Measurements from ENCODE around the gene ST3GAL3. TPM values are rescaled to one million over a fixed set of nuclear protein-coding genes. Genes with fewer than 3 reads are reported as not detected.
"Not testable (repeated sequence)": the region's sequence is repeated elsewhere in the genome, so short reads cannot be mapped to it uniquely, and the experiment has no call there.

ST3GAL3 gene
- total RNA-seq, 4 donors from 2014 or later: 4.1 to 47.2 (median 19.0) TPM

DNA sequence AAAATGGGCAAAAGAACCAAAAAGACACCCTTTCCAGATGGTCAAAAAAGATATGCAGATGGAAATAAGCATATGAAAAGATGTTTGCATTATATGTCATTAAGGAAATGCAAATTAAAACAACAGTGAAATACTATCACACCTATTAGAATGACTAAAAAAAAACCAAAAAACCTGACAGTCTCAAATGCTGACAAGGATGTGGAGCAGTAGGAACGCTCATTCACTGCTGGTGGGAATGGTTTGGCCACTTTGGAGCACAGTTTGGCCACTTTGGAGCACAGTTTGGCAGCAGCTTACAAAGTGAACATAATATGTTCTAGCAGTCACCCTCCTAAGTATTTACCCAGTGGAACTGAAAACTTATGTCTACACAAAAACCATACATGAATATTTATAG, 121.2 kb downstream of the ST3GAL3 start:
- no peaks in the 10 kb centered on the region for H3K9me3 ChIP-seq
- no peak for TF ChIP-seq POLR2A (IDR thresholded peaks at IDR 0.05)
- TF ChIP-seq, protein P1, sequence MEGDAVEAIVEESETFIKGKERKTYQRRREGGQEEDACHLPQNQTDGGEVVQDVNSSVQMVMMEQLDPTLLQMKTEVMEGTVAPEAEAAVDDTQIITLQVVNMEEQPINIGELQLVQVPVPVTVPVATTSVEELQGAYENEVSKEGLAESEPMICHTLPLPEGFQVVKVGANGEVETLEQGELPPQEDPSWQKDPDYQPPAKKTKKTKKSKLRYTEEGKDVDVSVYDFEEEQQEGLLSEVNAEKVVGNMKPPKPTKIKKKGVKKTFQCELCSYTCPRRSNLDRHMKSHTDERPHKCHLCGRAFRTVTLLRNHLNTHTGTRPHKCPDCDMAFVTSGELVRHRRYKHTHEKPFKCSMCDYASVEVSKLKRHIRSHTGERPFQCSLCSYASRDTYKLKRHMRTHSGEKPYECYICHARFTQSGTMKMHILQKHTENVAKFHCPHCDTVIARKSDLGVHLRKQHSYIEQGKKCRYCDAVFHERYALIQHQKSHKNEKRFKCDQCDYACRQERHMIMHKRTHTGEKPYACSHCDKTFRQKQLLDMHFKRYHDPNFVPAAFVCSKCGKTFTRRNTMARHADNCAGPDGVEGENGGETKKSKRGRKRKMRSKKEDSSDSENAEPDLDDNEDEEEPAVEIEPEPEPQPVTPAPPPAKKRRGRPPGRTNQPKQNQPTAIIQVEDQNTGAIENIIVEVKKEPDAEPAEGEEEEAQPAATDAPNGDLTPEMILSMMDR (IDR thresholded peaks at IDR 0.05): no peak
- H3K4me3 ChIP-seq: no peak overlapping the region
- H3K27me3 ChIP-seq: no peaks in the 10 kb centered on the region
- no peak for DNase-seq
- intact Hi-C loops (cut with DNase I; ENCODE audit: low total_unique reads): no loop called here
- H3K4me1 ChIP-seq: no peaks in the 10 kb centered on the region
- H3K27ac ChIP-seq: no peak overlapping the region
- no peaks in the 10 kb centered on the region for H3K36me3 ChIP-seq

DNA sequence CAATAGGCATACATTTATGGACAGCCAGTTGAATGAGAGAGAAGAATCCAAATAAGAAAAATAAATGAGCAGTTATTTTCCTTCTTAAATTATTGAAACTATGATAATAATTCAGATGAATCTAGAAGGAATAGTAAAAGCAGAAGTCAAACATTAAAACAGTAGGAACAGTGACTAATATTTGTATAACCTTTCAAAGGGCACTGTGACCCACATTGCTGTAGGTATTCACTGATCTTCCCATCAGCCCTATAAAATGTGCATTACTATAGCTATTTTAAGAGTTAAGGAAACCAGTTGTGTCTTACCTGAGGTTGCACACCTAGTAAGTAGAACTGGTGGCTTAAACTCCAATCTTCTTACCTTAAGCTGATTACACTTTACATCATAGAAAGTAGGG, 123.5 kb downstream of the ST3GAL3 start:
- Histone ChIP-seq H3K27ac (no peak overlapping the region), H3K4me1 (peaks cover 1% of the 10 kb centered on the region in 2 donors), H3K27me3 (no peaks in the 10 kb centered on the region), H3K4me3 (no peak overlapping the region), H3K9me3 (no peaks in the 10 kb centered on the region), H3K36me3 (no peaks in the 10 kb centered on the region)
- DNase-seq: no peak
- TF ChIP-seq, protein P1 (IDR thresholded peaks at IDR 0.05): no peak
- no peak for TF ChIP-seq POLR2A (IDR thresholded peaks at IDR 0.05)
- intact Hi-C loops (cut with DNase I; ENCODE audit: low total_unique reads): no loop called here

DNA sequence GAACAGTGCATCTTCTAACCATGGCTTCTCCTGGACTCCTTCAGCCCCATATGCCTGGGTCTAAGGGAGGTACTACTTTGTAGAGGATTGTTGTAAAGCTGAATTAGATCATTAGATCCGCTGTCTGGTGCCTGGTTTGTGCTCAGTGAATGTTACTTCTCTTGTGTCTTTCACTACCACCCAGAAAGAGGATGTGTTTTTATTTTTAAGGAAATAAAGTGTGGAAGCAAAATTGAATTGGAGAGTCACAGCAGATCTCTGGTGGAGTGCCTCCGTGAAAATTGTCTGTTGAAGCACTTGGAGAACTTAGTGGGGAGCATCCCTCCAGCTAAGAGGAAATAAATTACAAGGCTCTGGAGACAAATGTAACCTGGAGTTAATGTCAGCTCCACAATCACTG, 124.5 kb downstream of the ST3GAL3 start:
- Histone ChIP-seq H3K27me3 (no peaks in the 10 kb centered on the region), H3K9me3 (no peaks in the 10 kb centered on the region), H3K27ac (no peak overlapping the region), H3K4me3 (no peak overlapping the region), H3K36me3 (no peaks in the 10 kb centered on the region), H3K4me1 (peaks cover 4% of the 10 kb centered on the region in 2 donors)
- TF ChIP-seq, protein P1 (IDR thresholded peaks at IDR 0.05): no peak
- TF ChIP-seq POLR2A (IDR thresholded peaks at IDR 0.05): no peak
- DNase-seq: no peak
- intact Hi-C loops (cut with DNase I; ENCODE audit: low total_unique reads): no loop called here

DNA sequence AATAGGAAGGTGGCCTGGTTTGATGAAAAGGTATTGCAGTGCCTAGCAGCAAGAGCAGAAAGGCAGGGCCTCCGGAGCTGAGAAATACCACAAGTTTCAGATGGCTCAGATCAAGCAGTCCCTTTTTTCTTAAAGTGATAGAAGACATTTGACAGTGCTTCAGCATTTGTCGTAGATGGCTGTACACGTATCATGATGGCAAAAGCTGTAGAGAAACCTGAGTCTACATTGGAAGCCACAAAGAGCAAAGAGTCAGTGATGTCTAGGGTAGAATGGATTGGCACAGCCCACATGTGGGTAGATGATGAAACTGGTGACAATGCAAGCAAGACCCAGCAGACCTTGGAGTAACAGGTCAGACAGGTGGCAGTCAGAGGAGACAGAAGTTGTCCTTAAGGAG, 124.9 kb downstream of the ST3GAL3 start:
- H3K9me3 ChIP-seq: no peaks in the 10 kb centered on the region
- peaks cover 4% of the 10 kb centered on the region in 2 donors for H3K4me1 ChIP-seq
- DNase-seq: no peak
- no peak overlapping the region for H3K4me3 ChIP-seq
- intact Hi-C loops (cut with DNase I; ENCODE audit: low total_unique reads): no loop called here
- no peaks in the 10 kb centered on the region for H3K27me3 ChIP-seq
- TF ChIP-seq POLR2A (IDR thresholded peaks at IDR 0.05): no peak
- TF ChIP-seq, protein P1 (IDR thresholded peaks at IDR 0.05): no peak
- H3K36me3 ChIP-seq: no peaks in the 10 kb centered on the region
- no peak overlapping the region for H3K27ac ChIP-seq

DNA sequence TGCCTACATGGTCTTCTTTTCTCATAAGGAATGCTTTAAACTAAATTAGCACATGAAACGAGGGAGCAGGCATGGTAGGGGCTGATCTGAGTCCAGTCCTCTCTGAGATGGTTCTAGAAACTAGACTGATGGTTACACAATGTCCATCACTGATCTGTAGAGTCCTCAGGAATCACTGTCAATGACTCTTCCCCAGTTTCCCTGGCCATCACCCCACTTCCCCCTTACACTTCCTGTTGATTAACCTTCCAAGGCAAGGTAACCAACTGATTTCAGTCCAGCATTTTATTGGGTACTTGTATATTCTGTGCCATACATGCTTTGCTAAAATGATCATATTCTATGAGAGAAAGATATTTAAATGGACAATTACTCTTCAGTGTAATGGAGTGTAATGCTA, 125.7 kb downstream of the ST3GAL3 start:
- peaks cover 4% of the 10 kb centered on the region in 2 donors for H3K4me1 ChIP-seq
- no peak for DNase-seq
- H3K4me3 ChIP-seq: no peak overlapping the region
- H3K36me3 ChIP-seq: no peaks in the 10 kb centered on the region
- intact Hi-C loops (cut with DNase I; ENCODE audit: low total_unique reads): no loop called here
- no peaks in the 10 kb centered on the region for H3K9me3 ChIP-seq
- TF ChIP-seq, protein P1 (IDR thresholded peaks at IDR 0.05): no peak
- TF ChIP-seq POLR2A (IDR thresholded peaks at IDR 0.05): no peak
- no peak overlapping the region for H3K27ac ChIP-seq
- no peaks in the 10 kb centered on the region for H3K27me3 ChIP-seq

DNA sequence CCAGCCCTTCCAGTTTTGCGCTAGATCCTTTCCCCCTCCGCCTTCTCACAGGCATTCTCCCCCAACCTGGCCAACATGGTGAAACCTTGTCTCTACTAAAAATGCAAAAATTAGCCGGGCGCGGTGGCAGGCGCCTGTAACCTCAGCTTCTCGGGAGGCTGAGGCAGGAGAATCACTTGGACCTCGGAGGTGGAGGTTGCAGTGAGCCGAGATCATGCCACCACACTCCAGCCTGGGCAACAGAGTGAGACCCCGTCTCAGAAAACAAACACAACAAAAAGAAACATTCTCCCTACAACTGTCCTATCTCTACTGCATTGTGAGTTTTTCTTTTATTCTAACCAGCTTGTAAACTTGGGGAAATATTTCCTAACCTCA, 126.6 kb downstream of the ST3GAL3 start:
- intact Hi-C loops (cut with DNase I; ENCODE audit: low total_unique reads); H3K4me1 ChIP-seq; H3K27me3 ChIP-seq; DNase-seq; H3K4me3 ChIP-seq; H3K9me3 ChIP-seq; H3K36me3 ChIP-seq: not testable (repeated sequence)
- peak overlapping the region; percentile 39 to 54 for H3K27ac ChIP-seq

Data from uterus (tissue), 4 donors.